HEK293 (cell line): ENCODE data around the gene ZC3H18.

ENCODE experiments used
- CTCF ChIP-seq: fragments of 450-650 bp; formaldehyde crosslinking; IDR thresholded peaks from 2 replicates; pipeline ENCODE4 v1.5.1; 2016; ENCODE audit warnings: missing biosample characterization, missing genetic modification characterization
- REST ChIP-seq: fragments of 450-650 bp; formaldehyde crosslinking; IDR thresholded peaks from 2 replicates; pipeline ENCODE4 v1.5.1; 2016; ENCODE audit warnings: missing biosample characterization, missing genetic modification characterization
- TSHZ1 ChIP-seq: fragments of 450-650 bp; formaldehyde crosslinking; IDR thresholded peaks from 2 replicates; pipeline ENCODE4 v1.5.1; 2016; ENCODE audit warnings: missing biosample characterization, missing genetic modification characterization, borderline replicate concordance
- YY1 ChIP-seq: fragments of 450-650 bp; formaldehyde crosslinking; IDR thresholded peaks from 2 replicates; pipeline ENCODE4 v1.5.1; 2018; ENCODE audit warnings: missing biosample characterization, missing genetic modification characterization
- ZBTB7A ChIP-seq: fragments of 450-650 bp; formaldehyde crosslinking; IDR thresholded peaks from 2 replicates; pipeline ENCODE4 v1.5.1; 2016; ENCODE audit warnings: low read depth, missing biosample characterization, missing genetic modification characterization
- ZFP41 ChIP-seq: fragments of 450-650 bp; formaldehyde crosslinking; IDR thresholded peaks from 2 replicates; pipeline ENCODE4 v1.5.1; 2016; ENCODE audit warnings: missing biosample characterization, missing genetic modification characterization, borderline replicate concordance
- ZNF362 ChIP-seq: fragments of 450-650 bp; formaldehyde crosslinking; IDR thresholded peaks from 2 replicates; pipeline ENCODE4 v1.5.1; 2016; ENCODE audit warnings: missing biosample characterization, missing genetic modification characterization
- ZNF664 ChIP-seq: fragments of 450-650 bp; formaldehyde crosslinking; IDR thresholded peaks from 2 replicates; pipeline ENCODE4 v1.5.1; 2016; ENCODE audit warnings: missing biosample characterization, missing genetic modification characterization
- ZNF768 ChIP-seq: fragments of 450-650 bp; formaldehyde crosslinking; IDR thresholded peaks from 2 replicates; pipeline ENCODE4 v1.5.1; 2018; ENCODE audit warnings: missing biosample characterization, mild to moderate bottlenecking, missing genetic modification characterization
- ZSCAN30 ChIP-seq: fragments of 450-650 bp; IDR thresholded peaks from 2 replicates; pipeline ENCODE4 v1.5.1; 2018; ENCODE audit warnings: missing biosample characterization, mild to moderate bottlenecking, missing genetic modification characterization, moderate library complexity

- no peak for TF ChIP-seq ZNF768 (tag by site-specific recombination)
- TF ChIP-seq ZNF362 (tag by site-specific recombination): no peak
- TF ChIP-seq CTCF (tag by site-specific recombination): no peak
- no peak for TF ChIP-seq YY1 (tag by site-specific recombination)
- no peak for TF ChIP-seq ZSCAN30 (tag by site-specific recombination)
- no peak for TF ChIP-seq REST
- TF ChIP-seq ZNF664 (tag by site-specific recombination): no peak
- no peak for TF ChIP-seq ZFP41 (tag by site-specific recombination)
- TF ChIP-seq ZBTB7A (tag by site-specific recombination): no peak
- no peak for TF ChIP-seq TSHZ1 (tag by site-specific recombination)
Observed at GRCh38 chr16:88556294-88556988, 13.8 kb upstream of the ZC3H18 start.
